Measurements from ENCODE around the gene C12orf56.

The C12orf56 gene

DNA sequence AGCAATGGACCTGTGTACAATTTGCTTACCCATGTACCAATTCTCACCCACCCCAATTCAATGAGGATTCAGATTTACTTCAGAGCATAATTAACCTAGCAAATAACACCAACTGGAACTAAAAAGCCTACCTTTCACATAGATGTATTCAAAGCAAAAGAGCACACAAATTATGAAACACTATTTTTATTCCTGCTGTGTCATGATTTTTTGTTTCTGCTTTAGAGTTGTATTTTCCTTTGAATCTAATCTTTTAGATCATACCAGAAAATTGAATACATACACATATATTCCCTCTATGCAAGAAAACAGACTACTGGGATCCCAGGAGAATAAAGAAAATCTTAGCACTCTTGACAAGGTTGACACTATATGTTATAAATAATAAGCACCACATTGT lies 174.3 kb downstream of the C12orf56 start:
- TF ChIP-seq, protein P1, sequence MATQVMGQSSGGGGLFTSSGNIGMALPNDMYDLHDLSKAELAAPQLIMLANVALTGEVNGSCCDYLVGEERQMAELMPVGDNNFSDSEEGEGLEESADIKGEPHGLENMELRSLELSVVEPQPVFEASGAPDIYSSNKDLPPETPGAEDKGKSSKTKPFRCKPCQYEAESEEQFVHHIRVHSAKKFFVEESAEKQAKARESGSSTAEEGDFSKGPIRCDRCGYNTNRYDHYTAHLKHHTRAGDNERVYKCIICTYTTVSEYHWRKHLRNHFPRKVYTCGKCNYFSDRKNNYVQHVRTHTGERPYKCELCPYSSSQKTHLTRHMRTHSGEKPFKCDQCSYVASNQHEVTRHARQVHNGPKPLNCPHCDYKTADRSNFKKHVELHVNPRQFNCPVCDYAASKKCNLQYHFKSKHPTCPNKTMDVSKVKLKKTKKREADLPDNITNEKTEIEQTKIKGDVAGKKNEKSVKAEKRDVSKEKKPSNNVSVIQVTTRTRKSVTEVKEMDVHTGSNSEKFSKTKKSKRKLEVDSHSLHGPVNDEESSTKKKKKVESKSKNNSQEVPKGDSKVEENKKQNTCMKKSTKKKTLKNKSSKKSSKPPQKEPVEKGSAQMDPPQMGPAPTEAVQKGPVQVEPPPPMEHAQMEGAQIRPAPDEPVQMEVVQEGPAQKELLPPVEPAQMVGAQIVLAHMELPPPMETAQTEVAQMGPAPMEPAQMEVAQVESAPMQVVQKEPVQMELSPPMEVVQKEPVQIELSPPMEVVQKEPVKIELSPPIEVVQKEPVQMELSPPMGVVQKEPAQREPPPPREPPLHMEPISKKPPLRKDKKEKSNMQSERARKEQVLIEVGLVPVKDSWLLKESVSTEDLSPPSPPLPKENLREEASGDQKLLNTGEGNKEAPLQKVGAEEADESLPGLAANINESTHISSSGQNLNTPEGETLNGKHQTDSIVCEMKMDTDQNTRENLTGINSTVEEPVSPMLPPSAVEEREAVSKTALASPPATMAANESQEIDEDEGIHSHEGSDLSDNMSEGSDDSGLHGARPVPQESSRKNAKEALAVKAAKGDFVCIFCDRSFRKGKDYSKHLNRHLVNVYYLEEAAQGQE (IDR thresholded peaks at IDR 0.05; ENCODE audit: insufficient read depth in 1 of 2, low read depth in 2 of 2, low read length in 2 of 2): no peak
- TF ChIP-seq SIN3A (IDR thresholded peaks at IDR 0.05; ENCODE audit: borderline replicate concordance, insufficient read depth, low read length) (no peak), FOXP2 (optimal IDR thresholded peaks at IDR 0.05; ENCODE audit: borderline replicate concordance, extremely low read depth, extremely low read length, insufficient read depth) (no peak), TAF1 (IDR thresholded peaks at IDR 0.05; ENCODE audit: borderline replicate concordance, insufficient read depth, low read length) (no peak), POLR2AphosphoS5 (IDR thresholded peaks at IDR 0.05; ENCODE audit: low read depth, low read length) (no peak)

All from PFSK-1 (cell line).